Measurements from ENCODE around the gene ACSM3. TPM values are rescaled to one million over a fixed set of nuclear protein-coding genes. Genes with fewer than 3 reads are reported as not detected.

ACSM3 gene
- polyA plus RNA-seq, 1 experiment = 0.29 TPM

- no peak for TF ChIP-seq CTCF (IDR thresholded peaks at IDR 0.05; ENCODE audit: insufficient read depth, low read depth, low read length)
- POLR2A ChIA-PET = no interaction called here
- Histone ChIP-seq H3K36me3 (ENCODE audit: control insufficient read depth, insufficient read depth, low read length) (peaks cover 2% of the 10 kb centered on the region; the same call in 1 of the 2 replicates), H3K4me3 (ENCODE audit: low read depth, low read length) (no peak overlapping the region), H3K27me3 (ENCODE audit: control insufficient read depth, insufficient read depth, low read length) (no peaks in the 10 kb centered on the region)
- CTCF ChIA-PET = no interaction called here
- DNase-seq (ENCODE audit: low read depth) = no peak
These were observed 75.7 kb downstream of the ACSM3 start for GRCh38 chr16:20839504-20839903.

GRCh38 chr16:20844054-20844453 lies 80.2 kb downstream of the ACSM3 start:
- ChIA-PET POLR2A (no interaction called here), CTCF (interaction anchor here (0.7 to 1.2 kb wide), 3 partner anchors 12 to 457 kb away, joined by 3 read pairs; no protein-coding TSS in a partner anchor)
- Histone ChIP-seq H3K4me3 (ENCODE audit: low read depth, low read length) (no peak overlapping the region), H3K27me3 (ENCODE audit: control insufficient read depth, insufficient read depth, low read length) (no peaks in the 10 kb centered on the region), H3K36me3 (ENCODE audit: control insufficient read depth, insufficient read depth, low read length) (no peaks in the 10 kb centered on the region)
- no peak for TF ChIP-seq CTCF (IDR thresholded peaks at IDR 0.05; ENCODE audit: insufficient read depth, low read depth, low read length)
- DNase-seq (ENCODE audit: low read depth) = no peak

GRCh38 chr16:20844588-20844987 lies 80.8 kb downstream of the ACSM3 start:
- H3K27me3 ChIP-seq (ENCODE audit: control insufficient read depth, insufficient read depth, low read length) = no peaks in the 10 kb centered on the region
- CTCF ChIA-PET = interaction anchor here (0.6 to 1.3 kb wide), 5 partner anchors 12 to 456 kb away, joined by 3 read pairs; no protein-coding TSS in a partner anchor
- no peak for TF ChIP-seq CTCF (IDR thresholded peaks at IDR 0.05; ENCODE audit: insufficient read depth, low read depth, low read length)
- no peak overlapping the region for H3K4me3 ChIP-seq (ENCODE audit: low read depth, low read length)
- POLR2A ChIA-PET = no interaction called here
- H3K36me3 ChIP-seq (ENCODE audit: control insufficient read depth, insufficient read depth, low read length) = no peaks in the 10 kb centered on the region
- DNase-seq (ENCODE audit: low read depth) = no peak

GRCh38 chr16:20846030-20846429 lies 82.2 kb downstream of the ACSM3 start:
- no peak for DNase-seq (ENCODE audit: low read depth)
- CTCF ChIA-PET = interaction anchor here (1.0 to 1.3 kb wide), 2 partner anchors 13 to 238 kb away, joined by 3 read pairs; no protein-coding TSS in a partner anchor
- H3K27me3 ChIP-seq (ENCODE audit: control insufficient read depth, insufficient read depth, low read length) = no peaks in the 10 kb centered on the region
- POLR2A ChIA-PET = no interaction called here
- H3K36me3 ChIP-seq (ENCODE audit: control insufficient read depth, insufficient read depth, low read length) = no peaks in the 10 kb centered on the region
- no peak overlapping the region for H3K4me3 ChIP-seq (ENCODE audit: low read depth, low read length)
- no peak for TF ChIP-seq CTCF (IDR thresholded peaks at IDR 0.05; ENCODE audit: insufficient read depth, low read depth, low read length)

GRCh38 chr16:20846551-20846950 lies 82.7 kb downstream of the ACSM3 start:
- ChIA-PET POLR2A (no interaction called here), CTCF (interaction anchor here (1.0 to 1.2 kb wide), 2 partner anchors 155 to 238 kb away, joined by 3 read pairs; no protein-coding TSS in a partner anchor)
- no peaks in the 10 kb centered on the region for H3K36me3 ChIP-seq (ENCODE audit: control insufficient read depth, insufficient read depth, low read length)
- no peaks in the 10 kb centered on the region for H3K27me3 ChIP-seq (ENCODE audit: control insufficient read depth, insufficient read depth, low read length)
- no peak for DNase-seq (ENCODE audit: low read depth)
- no peak overlapping the region for H3K4me3 ChIP-seq (ENCODE audit: low read depth, low read length)
- TF ChIP-seq CTCF (IDR thresholded peaks at IDR 0.05; ENCODE audit: insufficient read depth, low read depth, low read length) = no peak

Small RNA genes within 50 kb of the gene (small RNA-seq; reads per million reads assigned to genes)
- gene RF00618 (ENCODE audit: insufficient read length, low read depth, low replicate concordance) (not detected), gene RNU6-944P (ENCODE audit: insufficient read length, low read depth, low replicate concordance) (not detected)

Other genes with a start within 250 kb of the ACSM3 start
- not detected in 2 replicates for gene ACSM2B, start 187.6 kb upstream of the ACSM3 start, polyA plus RNA-seq (2011; rRNA removed)
- not detected in 2 replicates for gene ACSM1, start 66.3 kb upstream of the ACSM3 start, polyA plus RNA-seq (2011; rRNA removed)
- gene THUMPD1, start 22.2 kb upstream of the ACSM3 start, polyA plus RNA-seq (2011; rRNA removed) = 12.5 and 17.4 TPM in 2 replicates
- gene ERI2, start 42.5 kb downstream of the ACSM3 start, polyA plus RNA-seq (2011; rRNA removed) = 7.4 and 10.7 TPM in 2 replicates
- gene REXO5, start 42.5 kb downstream of the ACSM3 start, polyA plus RNA-seq (2011; rRNA removed) = 2.2 and 3.2 TPM in 2 replicates
- gene DCUN1D3, start 136.3 kb downstream of the ACSM3 start, polyA plus RNA-seq (2011; rRNA removed) = 10.9 and 15.5 TPM in 2 replicates
- gene LYRM1, start 136.8 kb downstream of the ACSM3 start, polyA plus RNA-seq (2011; rRNA removed) = 19.3 and 38.8 TPM in 2 replicates